Heart left ventricle (tissue), 16 donors: Measurements from ENCODE around the gene PTPRJ. TPM values are rescaled to one million over a fixed set of nuclear protein-coding genes. Genes with fewer than 3 reads are reported as not detected.

Experiments used
- ATAC-seq, 4 donors: fragments of 200-7000 bp; cut with Tn5 transposase; one replicate each; pipeline ENCODE4 v1.9.1; 2020 to 2022; ENCODE audit warnings: moderate library complexity in 4 of 4, mild to moderate bottlenecking in 3 of 4, moderate number of reproducible peaks in 1 of 4
- DNase-seq, 5 donors: peaks; one replicate each; pipeline ENCODE4 v3.0.0-alpha.2; 2020
- H3K27ac ChIP-seq, 12 donors: fragments of 200-600 bp; sonication (generic) in 4 of 12; one replicate each; pipeline versions ENCODE4 v1.5.0 to v1.8.0; 2016 to 2022; ENCODE audit warnings: mild to moderate bottlenecking in 2 of 12
- H3K27me3 ChIP-seq, 9 donors: fragments of 200-600 bp; sonication (generic) in 2 of 9; one replicate each; pipeline versions ENCODE4 v1.5.1 to v1.8.0; 2016 to 2022; ENCODE audit warnings: mild to moderate bottlenecking in 3 of 9
- H3K36me3 ChIP-seq, 9 donors: fragments of 200-600 bp; sonication (generic) in 2 of 9; one replicate each; pipeline versions ENCODE4 v1.5.0 to v1.8.0; 2018 to 2022; ENCODE audit warnings: mild to moderate bottlenecking in 2 of 9
- H3K4me1 ChIP-seq, 12 donors: fragments of 200-600 bp; sonication (generic) in 4 of 12; one replicate each; pipeline versions ENCODE4 v1.5.0 to v1.8.0; 2016 to 2022; ENCODE audit warnings: mild to moderate bottlenecking in 3 of 12
- H3K4me3 ChIP-seq, 12 donors: fragments of 200-600 bp; sonication (generic) in 4 of 12; one replicate each; pipeline versions ENCODE4 v1.5.0 to v1.8.0; 2017 to 2022; ENCODE audit warnings: mild to moderate bottlenecking in 9 of 12, moderate library complexity in 4 of 12
- H3K9me3 ChIP-seq, 12 donors: fragments of 200-600 bp; sonication (generic) in 4 of 12; one replicate each; pipeline versions ENCODE4 v1.5.0 to v1.8.0; 2016 to 2022; ENCODE audit warnings: mild to moderate bottlenecking in 1 of 12
- CTCF ChIP-seq, 12 donors: fragments of 200-600 bp; sonication (generic) in 4 of 12; IDR thresholded peaks; one replicate each; pipeline versions ENCODE4 v1.5.0 to v1.8.0; 2018 to 2022; ENCODE audit warnings: antibody characterized with exemption in 12 of 12, mild to moderate bottlenecking in 5 of 12
- POLR2A ChIP-seq, 2 donors: fragments of 450-650 bp; IDR thresholded peaks; one replicate each; pipeline ENCODE4 v1.6.1; 2017; ENCODE audit warnings: antibody characterized with exemption in 2 of 2, mild to moderate bottlenecking in 2 of 2, moderate library complexity in 2 of 2
- whole genome bisulfite sequencing, 4 donors: extraction: QIAGEN DNeasy Blood & Tissue Kit in 2 of 4; methylation state at CpG; one replicate each; pipeline versions ENCODE4 v1.1.5 to v1.1.7; 2013 to 2018; 5-methylcytosine and 5-hydroxymethylcytosine counted together
- intact Hi-C, 10 donors: fragments of 100-400 bp; cut with DNase I; formaldehyde crosslinking; loops; one replicate each; pipeline versions ENCODE4 v1.11.1 to v1.14.2; 2022
- polyA plus RNA-seq, 2 donors: library from polyadenylated mRNA; stranded (reverse); fragments of 200-250 nt; gene quantifications; one replicate each; pipeline ENCODE4 v1.2.3, GENCODE V29; 2013
- total RNA-seq, 9 donors: library from RNA; depleted of rRNA in 2 of 9; stranded (reverse); fragments of >200 nt in 2 of 9; fragmentation: NEBNext Ultra II Directional in 3 of 9; extraction: Animal tissue kit (Norgen Biotek cat#: 25700) in 3 of 9; gene quantifications; one replicate each; pipeline versions ENCODE4 v1.1.0 to v1.2.4, GENCODE V29; 2016 to 2023
- donor health status: ischemic (EF 13 %, LVEDD 7.1; RV severe dilation, severe dysfunction).
- donor health status: healthy with polysubstance abuse.
- donor health status: DM: no; HTN: yes; CAD: no.
- donor health status: DM: no; HTN: no; CAD: no.
- donor health status: ischemic (EF 25% LVEDD 6.9; RV normal size, moderate dysfunction).
- donor health status: ischemic (EF 25% LVEDD 5.7; RV mildly dilated, moderate dysfunction).
- donor health status: healthy.
- donor health status: DM: yes; HTN: yes; CAD: no.
- donor health status: ischemic (EF 35%, LVEDD 5.7; RV mildly dilated, moderate dysfunction).
- donor health status: nonischemic (EF 11% LVEDD 7.7; RV severe dilation, severe dysfunction).
- donor health status: DM: yes; HTN: yes; CAD: no.
- donor health status: PGD.
- donor health status: ischemic (EF 29% LVEDD 5.4; RV normal size, mild dysfunction).
- donor health status: nonischemic (EF 23%, LVEDD 6.1; RV moderate dilation, normal function).

PTPRJ gene
- total and polyA plus RNA-seq, 11 donors = 1.2 to 39.0 (median 6.3) TPM

GRCh38 chr11:48116437-48117228 is 136.3 kb downstream of the PTPRJ start:
- no peaks in the 10 kb centered on the region for H3K27me3 ChIP-seq
- peak in 2 of 4 donors; percentile 47 to 58 for ATAC-seq
- no peak overlapping the region for H3K4me3 ChIP-seq
- H3K36me3 ChIP-seq = peaks cover 0 to 36% (median 0%) of the 10 kb centered on the region in 9 donors
- intact Hi-C loops = no loop called here
- DNase-seq = no peak
- H3K9me3 ChIP-seq = peaks cover 0 to 26% (median 13%) of the 10 kb centered on the region in 12 donors
- H3K4me1 ChIP-seq = no peaks in the 10 kb centered on the region
- H3K27ac ChIP-seq = no peak overlapping the region
- TF ChIP-seq CTCF (IDR thresholded peaks at IDR 0.05) = peak; percentile 23 to 58 (median 36)
- TF ChIP-seq POLR2A (IDR thresholded peaks at IDR 0.05) = no peak

- Histone ChIP-seq H3K4me3 (no peak overlapping the region), H3K27me3 (no peaks in the 10 kb centered on the region), H3K27ac (no peak overlapping the region), H3K9me3 (no peaks in the 10 kb centered on the region), H3K4me1 (no peaks in the 10 kb centered on the region), H3K36me3 (peaks cover 0 to 67% (median 3%) of the 10 kb centered on the region in 9 donors)
- DNase-seq (no peak), ATAC-seq (no peak)
- 86 to 90% (median 87%) methylated on average over 7 of the region's 7 CpGs for WGBS, 4 donors
- TF ChIP-seq CTCF (IDR thresholded peaks at IDR 0.05) (no peak), POLR2A (IDR thresholded peaks at IDR 0.05) (no peak)
- intact Hi-C loops = no loop called here
Measured at GRCh38 chr11:48122246-48122645, 141.9 kb downstream of the PTPRJ start.

GRCh38 chr11:48122656-48123055 is 142.3 kb downstream of the PTPRJ start:
- intact Hi-C loops = no loop called here
- no peak for TF ChIP-seq POLR2A (IDR thresholded peaks at IDR 0.05)
- no peak for TF ChIP-seq CTCF (IDR thresholded peaks at IDR 0.05)
- Histone ChIP-seq H3K27me3 (no peaks in the 10 kb centered on the region), H3K27ac (no peak overlapping the region), H3K4me3 (no peak overlapping the region), H3K36me3 (peaks cover 0 to 71% (median 3%) of the 10 kb centered on the region in 9 donors), H3K4me1 (no peaks in the 10 kb centered on the region), H3K9me3 (no peaks in the 10 kb centered on the region)
- ATAC-seq = no peak
- DNase-seq = no peak
- WGBS, 4 donors = 88 to 92% (median 91%) methylated on average over 7 of the region's 7 CpGs

- DNase-seq (no peak), ATAC-seq (no peak)
- H3K4me1 ChIP-seq = no peaks in the 10 kb centered on the region
- intact Hi-C loops = no loop called here
- peaks cover 0 to 79% (median 5%) of the 10 kb centered on the region in 9 donors for H3K36me3 ChIP-seq
- no peak overlapping the region for H3K4me3 ChIP-seq
- H3K27me3 ChIP-seq = no peaks in the 10 kb centered on the region
- no peak overlapping the region for H3K27ac ChIP-seq
- WGBS, 4 donors = 84 to 88% (median 87%) methylated on average over 8 of the region's 8 CpGs
- TF ChIP-seq CTCF (IDR thresholded peaks at IDR 0.05) (no peak), POLR2A (IDR thresholded peaks at IDR 0.05) (no peak)
- H3K9me3 ChIP-seq = no peaks in the 10 kb centered on the region
Measured at GRCh38 chr11:48123254-48123875, 143.0 kb downstream of the PTPRJ start.
